Neural cell (in vitro differentiated cells): ENCODE data around the gene GPC3. TPM values are rescaled to one million over a fixed set of nuclear protein-coding genes. Genes with fewer than 3 reads are reported as not detected.

ENCODE experiments used
- H2AFZ ChIP-seq: fragments of 200-600, 300-800 bp; sonication (generic), shearing (Covaris generic); 2 replicates; pipeline ENCODE4 v1.6.0; 2014; ENCODE audit warnings: low read depth, mild to moderate bottlenecking, antibody characterized with exemption, low read length, moderate library complexity
- H3F3A ChIP-seq: fragments of 200-600 bp; shearing (Covaris generic); 2 replicates; pipeline ENCODE4 v1.6.1; 2016; ENCODE audit warnings: mild to moderate bottlenecking, moderate library complexity, mixed read lengths, antibody characterized with exemption, low read length; ENCODE audit not compliant: insufficient read depth, poor library complexity, severe bottlenecking
- H3K27ac ChIP-seq: fragments of 200-600, 300-800 bp; sonication (generic), shearing (Covaris generic); 2 replicates; pipeline ENCODE4 v1.5.1; 2014; ENCODE audit warnings: mild to moderate bottlenecking, low read length, moderate library complexity
- H3K27me3 ChIP-seq: fragments of 300-800, 200-600 bp; sonication (generic), shearing (Covaris generic); 2 replicates; pipeline ENCODE4 v1.6.0; 2014; ENCODE audit warnings: mild to moderate bottlenecking, low read depth, low read length, moderate library complexity; ENCODE audit not compliant: insufficient read depth
- H3K36me3 ChIP-seq: fragments of 300-800, 200-600 bp; sonication (generic), shearing (Covaris generic); 2 replicates; pipeline ENCODE4 v1.5.1; 2014; ENCODE audit warnings: mild to moderate bottlenecking, antibody characterized with exemption, low read length, moderate library complexity; ENCODE audit not compliant: insufficient read depth
- H3K4me2 ChIP-seq: fragments of 300-800, 200-600 bp; sonication (generic), shearing (Covaris generic); 2 replicates; pipeline ENCODE4 v1.6.0; 2014; ENCODE audit warnings: mild to moderate bottlenecking, low read length
- H3K4me3 ChIP-seq: fragments of 300-800, 200-600 bp; sonication (generic), shearing (Covaris generic); 2 replicates; pipeline ENCODE4 v1.5.1; 2014; ENCODE audit warnings: mild to moderate bottlenecking, low read length, moderate library complexity
- H3K79me2 ChIP-seq: fragments of 200-600 bp; shearing (Covaris generic); replicated peaks from 2 replicates; pipeline ENCODE4 v1.6.0; 2014; ENCODE audit warnings: mild to moderate bottlenecking, low read length, moderate library complexity; ENCODE audit not compliant: insufficient read depth
- H3K9ac ChIP-seq: fragments of 300-800, 200-600 bp; sonication (generic), shearing (Covaris generic); 2 replicates; pipeline ENCODE4 v1.6.1; 2016; ENCODE audit warnings: mild to moderate bottlenecking, low read length, mixed read lengths
- H3K9me2 ChIP-seq: fragments of 200-600 bp; shearing (Covaris generic); 2 replicates; pipeline ENCODE4 v1.6.1; 2016; ENCODE audit warnings: mild to moderate bottlenecking, low read length, mixed read lengths; ENCODE audit not compliant: insufficient read depth
- H3K9me3 ChIP-seq: fragments of 200-600, 300-800 bp; sonication (generic), shearing (Covaris generic); 2 replicates; pipeline ENCODE4 v1.6.1; 2016; ENCODE audit warnings: mild to moderate bottlenecking, mixed run types, low read length, moderate library complexity, mixed read lengths
- H4K20me1 ChIP-seq: fragments of 200-600 bp; shearing (Covaris generic); 2 replicates; pipeline ENCODE4 v1.6.1; 2016; ENCODE audit warnings: mild to moderate bottlenecking, mixed run types; ENCODE audit not compliant: insufficient read depth
- CTCF ChIP-seq: fragments of 450-650 bp; IDR thresholded peaks from 2 replicates; pipeline ENCODE4 v1.5.1; 2014; ENCODE audit warnings: antibody characterized with exemption, mild to moderate bottlenecking, moderate library complexity; ENCODE audit not compliant: poor library complexity, severe bottlenecking
- EP300 ChIP-seq: fragments of 450-650 bp; conservative IDR thresholded peaks from 2 replicates; pipeline ENCODE4 v1.6.1; 2014; ENCODE audit warnings: antibody characterized with exemption, mild to moderate bottlenecking, moderate library complexity; ENCODE audit not compliant: poor library complexity, severe bottlenecking
- EZH2 ChIP-seq: fragments of 200-600, 300-800 bp; shearing (Covaris generic), sonication (generic); IDR thresholded peaks from 2 replicates; pipeline ENCODE4 v1.6.1; 2014; ENCODE audit warnings: antibody characterized with exemption, low read length, borderline replicate concordance, mild to moderate bottlenecking; ENCODE audit not compliant: insufficient read depth, poor library complexity, severe bottlenecking
- MXI1 ChIP-seq: fragments of 450-650 bp; conservative IDR thresholded peaks from 2 replicates; pipeline ENCODE4 v1.6.1; 2014; ENCODE audit warnings: antibody characterized with exemption, mild to moderate bottlenecking; ENCODE audit not compliant: poor library complexity, severe bottlenecking
- POLR2AphosphoS5 ChIP-seq: IDR thresholded peaks from 2 replicates; pipeline ENCODE4 v1.6.1; 2012
- RAD21 ChIP-seq: fragments of 450-650 bp; conservative IDR thresholded peaks from 2 replicates; pipeline ENCODE4 v1.6.1; 2014; ENCODE audit warnings: antibody characterized with exemption, mild to moderate bottlenecking, moderate library complexity
- REST ChIP-seq: IDR thresholded peaks from 2 replicates; pipeline ENCODE4 v1.6.1; 2012; ENCODE audit warnings: borderline replicate concordance
- SMC3 ChIP-seq: fragments of 450-650 bp; conservative IDR thresholded peaks from 2 replicates; pipeline ENCODE4 v1.6.1; 2014; ENCODE audit warnings: antibody characterized with exemption, mild to moderate bottlenecking, moderate library complexity; ENCODE audit not compliant: poor library complexity
- TAF1 ChIP-seq: IDR thresholded peaks from 2 replicates; pipeline ENCODE4 v1.6.1; 2012; ENCODE audit warnings: low read depth
- polyA plus RNA-seq: library from polyadenylated mRNA; depleted of rRNA; stranded (reverse); fragments of >200 nt; gene quantifications from 2 replicates; pipeline ENCODE4 v1.2.3, GENCODE V29; 2014

Gene GPC3
- polyA plus RNA-seq, 1 donor from 2014 or later: 2.1 TPM

GRCh38 chrX:133881893-133882292 is 103.5 kb downstream of the GPC3 start:
- no peak overlapping the region for H3K27ac ChIP-seq
- H3K27me3 ChIP-seq: no peaks in the 10 kb centered on the region
- no peak overlapping the region for H3K9ac ChIP-seq
- TF ChIP-seq TAF1: no peak
- TF ChIP-seq CTCF: no peak
- no peak for TF ChIP-seq POLR2AphosphoS5
- TF ChIP-seq REST: no peak
- no peak for TF ChIP-seq SMC3
- no peak for TF ChIP-seq EZH2
- no peak for TF ChIP-seq EP300
- no peak for TF ChIP-seq MXI1
- TF ChIP-seq RAD21: no peak
- no peaks in the 10 kb centered on the region for H3K9me3 ChIP-seq
- no peaks in the 10 kb centered on the region for H3K79me2 ChIP-seq
- no peaks in the 10 kb centered on the region for H3K36me3 ChIP-seq
- H3F3A ChIP-seq: no peaks in the 10 kb centered on the region
- H4K20me1 ChIP-seq: no peaks in the 10 kb centered on the region
- H3K4me2 ChIP-seq: no peak overlapping the region
- H3K9me2 ChIP-seq: no peaks in the 10 kb centered on the region
- no peak overlapping the region for H2AFZ ChIP-seq
- H3K4me3 ChIP-seq: no peak overlapping the region

- H3K27ac ChIP-seq: no peak overlapping the region
- no peak for TF ChIP-seq RAD21
- TF ChIP-seq SMC3: no peak
- no peak for TF ChIP-seq POLR2AphosphoS5
- no peak for TF ChIP-seq EZH2
- no peak for TF ChIP-seq REST
- no peaks in the 10 kb centered on the region for H3K36me3 ChIP-seq
- no peaks in the 10 kb centered on the region for H4K20me1 ChIP-seq
- H3K9ac ChIP-seq: no peak overlapping the region
- no peaks in the 10 kb centered on the region for H3K9me3 ChIP-seq
- H3K4me2 ChIP-seq: no peak overlapping the region
- no peaks in the 10 kb centered on the region for H3K27me3 ChIP-seq
- no peak overlapping the region for H3K4me3 ChIP-seq
- no peak overlapping the region for H2AFZ ChIP-seq
- H3K9me2 ChIP-seq: no peaks in the 10 kb centered on the region
- H3F3A ChIP-seq: no peaks in the 10 kb centered on the region
- H3K79me2 ChIP-seq: no peaks in the 10 kb centered on the region
Measured at GRCh38 chrX:133881007-133881406, 104.4 kb downstream of the GPC3 start.
